CD4-positive, alpha-beta T cell treated with Interferon gamma for 1 hour (primary cell): ENCODE measurements around the gene SEMA3D.

Source experiments
- DNase-seq: peaks from one replicate; pipeline ENCODE4 v3.0.0-alpha.2; 2020

SEMA3D gene

DNA sequence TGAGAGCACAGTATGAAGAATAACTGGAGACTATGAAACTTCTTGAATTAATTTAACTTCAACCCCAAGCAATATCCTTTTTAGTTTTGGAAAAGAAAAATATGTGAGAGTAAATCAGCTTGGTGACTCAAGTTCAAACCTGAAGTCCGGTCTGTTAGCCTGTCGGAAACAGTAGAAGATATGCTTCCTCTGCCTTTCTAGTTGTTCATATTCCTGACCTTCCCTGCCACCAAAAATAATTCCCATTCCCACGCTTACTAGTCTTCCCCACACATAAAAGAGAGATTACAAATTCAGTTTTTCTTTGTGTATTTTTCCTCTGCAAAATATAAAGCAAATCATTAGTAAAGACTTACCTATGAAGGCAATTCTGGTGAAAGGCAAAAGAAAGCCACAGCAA lies 3.6 kb downstream of the SEMA3D start:
- DNase-seq: no peak

DNA sequence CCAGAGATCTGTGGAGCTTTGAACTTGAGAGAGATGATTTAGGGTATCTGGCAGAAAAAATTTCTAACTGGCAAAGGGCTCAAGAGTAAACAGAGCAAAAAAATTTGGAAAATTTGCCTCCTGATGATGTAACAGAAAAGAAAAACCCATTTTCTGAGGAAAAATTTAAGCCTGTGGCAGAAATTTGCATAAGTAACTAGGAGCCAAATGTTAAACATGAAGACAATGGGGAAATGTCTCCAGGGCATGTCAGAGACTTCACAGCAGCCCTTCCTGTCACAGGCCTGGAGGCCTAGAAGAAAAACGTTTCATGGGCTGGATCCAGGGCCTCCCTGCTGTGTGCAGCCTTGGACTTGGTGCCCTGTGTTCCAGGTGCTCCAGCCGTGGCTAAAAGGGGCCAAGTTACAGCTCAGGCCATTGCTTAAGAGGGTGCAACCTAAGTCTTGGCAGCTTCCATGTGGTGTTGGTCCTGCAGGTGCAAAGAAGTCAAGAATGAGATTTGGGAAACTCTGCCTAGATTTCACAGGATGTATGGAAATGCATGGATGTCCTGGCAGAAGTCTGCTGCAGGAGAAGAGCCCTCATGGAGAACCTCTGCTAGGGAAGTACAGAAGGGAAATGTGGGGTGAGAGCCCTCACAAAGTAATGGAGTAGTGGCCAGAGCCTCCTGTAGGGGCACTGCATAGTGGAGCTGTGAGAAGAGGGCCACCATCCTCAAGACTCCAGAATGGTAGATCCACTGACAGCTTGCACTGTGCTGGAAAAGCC lies 8.1 kb downstream of the SEMA3D start:
- no peak for DNase-seq

DNA sequence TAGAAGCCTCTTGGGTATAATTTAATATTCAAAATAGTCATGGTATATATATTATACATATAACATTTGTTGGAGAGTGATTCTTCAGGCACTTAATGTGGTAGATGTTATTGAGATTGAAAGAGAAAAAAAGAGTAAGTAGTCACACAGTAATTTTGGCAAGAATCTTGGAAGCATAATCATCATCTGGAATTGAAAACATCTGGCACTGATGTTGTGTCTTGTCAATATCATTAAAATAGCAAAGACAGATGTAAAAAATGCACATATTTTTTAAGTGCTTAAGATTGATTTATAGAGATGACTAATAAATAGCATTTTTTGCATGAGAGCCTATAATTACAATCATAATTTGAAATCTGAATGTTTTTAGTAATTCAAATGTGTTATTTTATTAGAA lies 9.5 kb downstream of the SEMA3D start:
- no peak for DNase-seq

DNA sequence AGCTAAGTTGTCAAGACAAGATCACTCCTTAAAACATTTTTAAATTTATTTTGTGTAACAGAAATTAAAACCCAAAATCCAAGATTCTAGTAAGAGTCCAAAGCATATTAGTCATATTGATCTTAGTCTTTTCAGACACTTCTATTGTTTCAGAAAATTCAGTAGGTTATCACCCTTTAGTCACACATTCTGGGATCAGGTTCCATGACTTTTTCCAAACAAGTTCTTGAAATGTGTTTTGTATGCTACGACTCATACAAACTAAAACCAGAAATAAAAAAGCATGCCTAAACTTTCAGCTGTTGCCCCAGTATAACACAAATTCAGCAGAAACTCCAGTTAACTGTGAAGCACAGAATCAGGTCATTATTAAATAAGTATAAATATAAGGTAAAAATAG lies 10.7 kb downstream of the SEMA3D start:
- DNase-seq: no peak

DNA sequence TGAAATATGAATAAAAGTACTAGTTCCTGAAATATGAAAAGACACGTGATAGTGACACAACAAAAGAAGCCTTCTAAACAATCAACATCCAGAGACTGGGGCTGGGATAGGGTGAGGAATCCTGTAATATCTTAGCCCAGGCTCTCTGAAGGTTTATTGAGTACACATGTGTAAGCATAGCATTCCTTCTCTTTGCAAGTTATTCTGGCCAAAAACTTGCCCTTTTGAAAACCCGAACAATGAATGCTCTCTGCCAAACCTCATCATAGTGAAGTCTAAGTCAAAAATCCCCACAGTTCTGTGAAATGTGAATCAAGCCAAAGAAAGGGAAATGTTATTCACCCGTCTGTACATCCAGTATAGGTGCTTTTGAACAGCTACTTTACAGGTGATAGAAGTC lies 11.6 kb downstream of the SEMA3D start:
- DNase-seq: no peak

DNA sequence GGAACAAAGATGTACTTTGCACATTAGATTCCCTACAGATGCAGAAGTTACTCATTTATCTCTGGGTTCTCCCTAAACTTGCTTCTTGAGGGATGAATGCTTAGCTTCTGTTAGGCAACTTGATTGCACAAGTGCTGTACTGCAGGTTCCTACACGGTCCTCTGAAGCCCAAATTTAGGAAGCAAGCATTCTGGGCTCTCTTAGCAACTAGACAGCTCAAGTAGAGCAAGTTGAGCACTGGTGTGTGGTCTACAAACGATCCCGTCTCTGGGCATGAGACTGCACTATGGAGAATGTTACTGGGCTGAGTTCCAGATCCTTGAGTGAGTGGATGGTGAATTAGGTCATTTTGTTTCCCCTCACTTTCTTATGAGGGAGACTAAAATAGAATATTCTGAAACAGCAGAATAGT lies 14.3 kb downstream of the SEMA3D start:
- no peak for DNase-seq

DNA sequence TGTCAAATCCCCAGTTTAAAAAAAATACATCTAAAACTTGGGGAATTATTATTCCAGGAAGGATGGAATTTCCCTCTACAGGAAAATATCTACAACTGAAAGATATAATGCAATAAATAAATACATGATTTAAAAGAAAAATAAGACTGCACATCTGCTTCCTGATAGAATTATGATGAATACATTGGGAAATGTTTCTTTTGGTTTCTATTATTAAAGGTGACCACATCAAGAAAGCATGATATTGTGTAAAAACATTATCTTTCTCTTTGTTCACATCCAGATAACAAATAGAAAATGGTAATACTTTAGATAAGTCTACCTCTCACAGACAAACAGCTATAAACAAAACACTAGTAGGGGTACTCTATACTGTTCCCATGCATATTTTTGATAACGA lies 19.2 kb downstream of the SEMA3D start:
- no peak for DNase-seq

DNA sequence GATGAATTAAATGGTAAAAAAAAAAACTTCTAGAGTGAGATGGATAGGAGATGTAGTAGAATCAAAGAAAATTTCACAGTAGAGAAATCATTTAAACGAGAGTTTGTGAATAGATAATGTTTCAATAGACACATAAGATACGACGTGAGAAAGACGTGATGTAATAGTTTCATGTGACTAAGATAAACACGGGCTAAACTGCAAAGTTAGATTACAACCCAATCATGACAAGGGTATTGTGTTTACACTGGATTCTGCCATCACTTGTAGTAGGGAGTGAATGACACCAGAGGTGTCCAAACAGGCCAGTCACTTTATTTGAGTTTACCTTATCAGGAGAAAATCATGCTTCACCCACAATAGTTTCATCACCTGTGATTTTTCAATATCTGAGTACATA lies 21.6 kb downstream of the SEMA3D start:
- DNase-seq: no peak

DNA sequence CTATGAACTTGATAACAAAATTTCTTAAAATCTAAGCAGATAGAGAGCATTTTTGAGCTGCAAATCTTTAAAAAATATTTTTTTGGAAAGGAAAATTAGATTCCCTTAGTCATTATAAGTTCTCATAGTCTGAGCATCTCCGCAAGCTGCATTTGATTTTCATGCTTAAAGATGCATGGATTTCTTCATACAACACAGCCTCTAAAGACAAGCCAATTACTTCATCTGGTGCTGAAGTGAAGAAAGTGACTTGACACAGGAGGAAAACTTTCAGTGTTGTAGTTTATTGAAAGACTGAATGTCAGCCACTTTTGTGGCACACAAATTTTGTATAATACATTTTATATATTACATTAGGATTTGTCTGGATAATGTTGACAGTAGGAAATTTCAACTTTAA lies 22.5 kb downstream of the SEMA3D start:
- no peak for DNase-seq

DNA sequence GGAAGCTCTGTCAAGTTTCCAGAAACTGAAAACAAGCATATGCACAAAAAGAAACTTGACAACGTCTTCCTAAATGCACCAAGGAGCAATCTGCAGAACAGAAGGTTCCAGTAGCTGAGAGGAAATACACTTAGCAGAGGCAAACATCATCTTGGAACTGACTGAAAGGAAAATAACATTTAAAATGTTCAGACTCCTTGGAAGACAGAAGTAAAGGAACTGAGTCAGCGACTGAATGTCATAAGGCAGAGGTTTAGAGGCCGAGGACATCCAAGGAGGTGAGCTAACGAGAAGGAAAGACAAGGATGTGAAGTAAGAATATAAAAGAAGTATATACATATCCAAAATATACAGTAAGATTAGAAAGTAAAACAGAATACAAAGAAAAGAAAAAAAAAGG lies 24.1 kb downstream of the SEMA3D start:
- no peak for DNase-seq

DNA sequence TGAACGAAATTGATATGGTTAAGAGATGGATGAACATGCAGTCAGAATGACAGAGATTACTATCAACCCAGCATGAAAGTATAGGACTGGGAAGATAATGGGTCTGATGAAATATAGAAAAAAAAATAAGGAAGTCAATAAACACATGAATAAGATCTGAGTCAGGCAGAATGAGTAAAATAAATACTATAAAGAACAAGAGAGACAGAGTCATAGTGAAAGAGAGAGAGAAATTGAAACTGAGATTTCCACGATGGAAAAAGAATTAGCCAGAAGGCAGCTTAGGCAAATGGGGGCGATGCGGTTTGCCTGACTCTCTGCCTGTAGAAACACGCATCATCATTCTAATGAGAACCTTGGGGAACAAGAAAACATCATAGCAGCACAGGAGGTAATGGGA lies 26.6 kb downstream of the SEMA3D start:
- no peak for DNase-seq

DNA sequence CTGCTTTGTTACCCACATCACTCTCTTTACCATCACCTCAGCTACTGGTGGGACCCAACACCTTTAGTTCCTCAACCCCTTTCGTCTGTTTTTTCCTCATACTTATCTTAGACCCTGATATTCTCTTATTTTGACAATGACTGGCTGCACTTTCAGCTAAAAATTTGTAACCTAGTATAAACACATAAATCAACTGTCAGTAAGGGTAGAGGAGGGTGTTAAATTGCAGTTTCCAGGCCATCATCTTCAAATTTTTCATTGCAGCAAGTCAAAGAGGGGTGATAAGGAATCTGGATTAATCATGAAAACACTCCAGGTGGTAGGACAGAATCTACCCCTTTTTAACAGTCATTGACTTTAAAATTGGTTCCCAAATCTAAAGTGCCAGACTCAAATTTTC lies 27.9 kb downstream of the SEMA3D start:
- no peak for DNase-seq

DNA sequence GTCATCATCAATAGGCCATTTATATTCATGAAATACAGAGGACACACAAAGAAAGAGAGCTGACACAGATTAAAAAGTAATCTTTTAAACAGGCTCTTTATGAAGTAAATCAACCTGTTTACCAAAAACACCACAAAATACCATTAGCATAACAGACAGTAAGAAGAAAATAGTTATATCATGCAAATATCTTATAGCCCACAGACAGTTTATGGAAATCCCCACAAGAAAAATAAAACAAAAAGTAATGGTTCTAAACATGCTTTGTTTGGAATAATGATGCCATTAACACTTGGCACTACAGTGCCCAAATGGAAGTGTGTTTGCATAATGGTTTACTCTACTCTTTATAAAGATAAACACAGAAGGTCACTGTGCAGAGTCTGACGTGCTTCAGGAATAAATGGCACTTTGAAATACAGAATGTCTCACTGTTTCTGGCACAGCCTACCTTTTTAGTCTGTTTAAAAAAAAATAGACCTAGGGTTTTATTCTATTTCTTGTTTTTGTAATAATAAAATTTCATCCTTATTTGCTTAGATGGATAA lies 30.1 kb downstream of the SEMA3D start:
- DNase-seq: no peak

DNA sequence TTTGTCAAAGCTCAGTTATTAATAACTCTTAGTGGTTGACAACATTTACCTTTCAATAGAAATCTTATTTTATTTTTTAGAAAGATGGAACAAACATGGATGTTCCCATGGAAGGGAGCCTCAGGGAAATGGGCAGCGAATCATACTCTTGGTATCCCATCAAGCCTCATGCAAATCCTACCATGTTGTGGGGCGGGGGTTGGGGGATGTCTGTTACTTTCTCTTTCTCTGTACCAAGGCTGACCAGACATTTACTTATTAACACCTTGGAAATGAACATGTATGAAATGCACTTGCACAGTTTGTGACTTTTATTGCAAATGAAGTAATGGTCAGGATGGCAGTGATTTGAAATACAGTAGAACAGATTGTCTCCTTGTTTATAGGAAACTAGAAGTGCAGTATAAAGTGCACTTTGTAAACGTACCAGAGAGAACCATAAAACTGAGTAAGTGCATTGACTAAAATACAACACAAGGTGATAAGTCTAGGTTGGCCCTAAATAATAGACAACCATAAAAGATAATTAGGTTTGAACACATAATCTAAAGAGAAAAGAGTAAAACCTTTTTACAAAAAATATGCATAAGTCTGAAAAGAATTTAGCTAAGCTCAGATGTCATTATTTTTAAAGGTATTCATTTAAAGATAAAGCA lies 32.4 kb downstream of the SEMA3D start:
- DNase-seq: no peak

DNA sequence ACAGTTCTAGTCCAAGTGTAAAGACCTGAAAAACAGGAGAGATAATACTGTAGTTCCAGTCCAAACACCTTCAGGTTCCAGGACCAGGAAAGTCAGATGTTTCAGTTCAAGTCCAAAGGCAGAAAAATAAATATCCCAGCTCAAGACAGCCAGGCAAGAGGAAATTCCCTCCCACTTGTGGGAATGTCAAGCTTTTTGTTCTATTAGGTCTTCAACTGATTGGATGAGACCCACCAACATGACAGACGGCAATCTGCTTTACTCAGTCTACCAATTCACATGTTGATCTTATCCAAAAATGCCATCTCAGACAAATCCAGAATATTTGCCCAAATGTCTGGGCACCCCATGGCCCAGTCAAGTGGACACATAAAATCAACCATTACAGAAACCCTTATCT lies 33.1 kb downstream of the SEMA3D start:
- no peak for DNase-seq

DNA sequence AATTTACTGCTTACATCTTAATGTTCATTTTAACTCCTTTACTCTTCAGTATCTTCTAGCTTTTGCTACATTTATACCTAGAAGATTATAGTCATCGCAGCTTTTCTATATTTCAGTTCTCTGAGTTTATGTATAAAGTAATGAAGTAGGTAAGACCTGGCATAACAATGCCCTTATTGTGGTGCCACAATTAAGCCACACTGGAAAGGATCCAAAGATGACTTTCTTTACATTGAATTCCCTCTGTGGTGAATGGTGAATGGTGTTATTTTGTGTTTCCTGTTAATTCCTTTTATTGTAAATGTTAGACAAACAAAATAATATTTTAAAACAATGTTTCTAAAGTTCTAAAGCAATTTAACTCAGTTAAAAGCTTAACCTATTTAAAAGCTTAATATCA lies 36.2 kb downstream of the SEMA3D start:
- DNase-seq: no peak

DNA sequence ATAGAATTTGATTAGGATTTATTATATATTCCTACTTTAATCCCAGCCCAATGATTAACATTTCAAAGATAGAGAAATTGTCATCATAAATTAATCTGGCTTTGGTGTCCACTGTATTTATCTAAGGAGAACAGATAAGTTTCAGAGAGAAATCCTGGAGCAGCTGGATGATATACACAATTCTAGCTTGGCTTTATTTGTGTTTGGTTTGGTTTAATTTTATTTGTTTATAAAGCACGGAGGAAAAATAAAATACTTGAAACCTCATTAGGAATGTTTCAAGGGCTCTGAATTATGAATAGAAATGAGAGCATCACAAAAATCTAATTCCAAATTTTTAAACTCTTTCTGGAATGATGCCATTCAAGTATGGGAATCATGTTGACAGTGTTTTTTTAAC lies 42.1 kb downstream of the SEMA3D start:
- DNase-seq: no peak

DNA sequence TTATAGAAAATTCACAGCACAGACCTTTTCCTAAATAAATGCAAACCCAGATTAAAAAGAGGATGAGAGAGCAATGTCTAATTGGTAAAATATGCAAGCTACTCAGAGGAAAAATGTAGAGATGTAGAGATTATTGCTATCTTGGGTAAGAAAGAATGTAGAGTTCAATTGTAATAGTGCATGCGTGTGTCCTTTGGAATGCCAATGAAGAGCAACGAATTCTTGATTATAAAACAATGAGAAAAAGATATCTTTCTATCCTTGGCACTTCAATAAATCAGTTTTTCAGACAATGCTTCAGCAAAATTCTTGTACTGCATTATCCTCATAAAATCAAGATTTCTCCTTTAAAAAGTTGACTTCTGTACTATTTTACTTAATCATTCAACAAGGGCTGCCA lies 50.9 kb downstream of the SEMA3D start:
- no peak for DNase-seq

DNA sequence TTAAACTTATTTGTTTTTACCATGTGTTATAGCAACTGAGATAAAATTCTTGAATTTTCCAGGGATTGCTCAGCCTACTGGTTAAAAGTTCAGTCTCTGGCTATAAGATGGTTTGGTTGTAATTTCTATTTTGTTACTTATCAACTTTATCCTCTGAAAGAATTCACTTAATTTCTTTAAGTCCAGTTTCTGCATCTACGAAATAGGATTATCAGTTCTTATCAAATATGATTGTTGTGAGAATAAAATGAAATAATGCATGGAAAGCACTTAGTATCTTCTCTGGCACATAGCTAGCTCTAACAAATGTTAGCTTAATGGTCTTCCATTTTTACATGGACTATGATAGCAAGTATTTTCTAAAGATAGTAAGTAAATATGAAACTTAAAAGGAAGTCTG lies 53.3 kb downstream of the SEMA3D start:
- no peak for DNase-seq

DNA sequence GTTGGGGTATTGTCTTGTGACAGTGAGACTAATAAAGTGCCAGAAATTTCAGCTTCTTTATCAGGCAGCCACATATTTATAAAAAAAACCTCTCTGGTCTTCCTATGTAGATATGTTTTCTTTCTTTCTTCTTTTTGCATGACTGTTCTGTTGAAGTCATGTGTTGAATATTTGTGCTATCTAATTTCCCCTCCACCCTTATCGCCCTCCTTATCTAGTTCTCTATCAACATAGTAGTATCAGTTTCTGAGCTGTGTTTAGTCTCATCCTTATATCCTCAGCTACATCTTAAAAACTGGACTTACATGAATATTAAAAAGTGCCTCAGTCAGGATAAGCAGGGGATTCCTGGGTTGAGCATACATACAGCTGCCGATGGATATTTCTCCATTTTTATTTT lies 53.9 kb downstream of the SEMA3D start:
- DNase-seq: no peak

DNA sequence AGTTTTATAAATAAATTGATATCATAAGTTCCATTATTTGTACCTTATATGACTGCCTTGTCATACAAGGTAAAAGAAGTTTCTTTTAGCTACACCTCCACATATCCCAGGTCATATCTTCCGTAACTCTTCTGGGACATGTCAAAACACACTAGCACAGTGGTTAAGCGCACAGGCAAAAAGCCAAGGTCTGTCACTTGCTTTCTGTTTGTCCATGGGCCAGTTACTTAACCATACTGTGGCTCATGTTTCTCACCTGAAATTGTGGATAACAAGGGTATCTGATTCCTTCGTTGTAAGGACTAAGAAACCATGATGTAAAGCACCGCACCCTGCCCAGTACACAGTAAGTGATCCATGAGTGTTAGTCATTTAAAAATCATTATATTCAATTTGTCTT lies 56.2 kb downstream of the SEMA3D start:
- DNase-seq: no peak

DNA sequence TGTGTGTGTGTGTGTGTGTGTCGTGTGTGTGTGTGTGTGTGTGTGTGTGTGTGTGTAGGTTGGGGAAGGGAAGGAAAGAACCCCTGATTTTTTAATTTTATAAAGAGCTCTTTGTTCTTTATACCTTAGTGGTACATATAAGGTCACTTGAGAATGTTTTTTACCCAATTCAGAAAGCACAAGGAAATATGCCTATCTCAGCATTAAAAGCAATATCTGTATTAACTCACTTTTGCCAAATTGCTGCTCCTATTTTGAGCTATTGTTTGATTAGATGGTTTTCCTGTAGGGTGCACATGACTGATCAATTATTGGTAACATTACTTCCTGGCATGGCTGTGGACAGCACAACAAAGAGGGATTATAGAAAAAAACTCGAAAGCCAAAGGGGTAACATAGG lies 60.5 kb downstream of the SEMA3D start:
- no peak for DNase-seq

DNA sequence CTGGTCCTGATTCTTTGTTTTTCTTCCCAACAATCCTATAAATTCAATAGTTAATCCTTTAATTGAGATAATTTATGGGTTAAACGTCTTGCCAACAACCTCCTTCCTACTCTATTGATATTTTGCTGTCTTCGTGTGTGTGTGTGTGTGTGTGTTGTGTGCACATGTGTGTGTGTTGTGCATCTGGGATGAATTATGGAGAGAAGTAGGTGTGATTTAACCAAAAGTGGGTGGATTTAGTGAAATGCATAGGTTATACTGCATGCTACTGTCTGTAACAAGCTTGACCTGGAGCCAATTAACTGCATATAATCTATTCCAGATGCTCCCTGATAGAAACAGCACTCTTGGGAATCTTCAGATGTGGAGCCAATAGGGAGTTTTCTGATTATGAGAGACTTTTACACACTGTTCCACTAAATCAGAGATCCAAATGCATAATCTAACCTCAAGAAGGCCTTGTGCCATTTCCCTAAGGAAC lies 61.2 kb downstream of the SEMA3D start:
- no peak for DNase-seq

DNA sequence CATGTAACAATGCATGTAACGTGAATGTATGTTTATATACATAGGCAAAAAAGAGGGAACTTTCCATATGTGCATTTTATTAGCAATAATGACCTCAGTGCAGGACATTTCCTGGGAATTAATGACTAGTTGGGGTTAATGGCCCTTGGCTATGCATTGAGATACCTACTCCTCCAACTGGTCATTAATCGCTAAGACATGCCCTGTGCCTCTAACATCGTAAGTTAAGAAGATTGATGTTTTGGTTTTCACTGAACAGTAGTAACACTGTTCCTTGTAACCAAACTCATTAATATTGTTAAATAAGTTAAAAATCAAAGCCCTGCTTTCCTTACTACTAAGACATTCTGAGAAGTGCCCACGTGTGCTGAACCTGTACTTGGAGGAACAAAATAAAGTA lies 61.7 kb downstream of the SEMA3D start:
- no peak for DNase-seq

DNA sequence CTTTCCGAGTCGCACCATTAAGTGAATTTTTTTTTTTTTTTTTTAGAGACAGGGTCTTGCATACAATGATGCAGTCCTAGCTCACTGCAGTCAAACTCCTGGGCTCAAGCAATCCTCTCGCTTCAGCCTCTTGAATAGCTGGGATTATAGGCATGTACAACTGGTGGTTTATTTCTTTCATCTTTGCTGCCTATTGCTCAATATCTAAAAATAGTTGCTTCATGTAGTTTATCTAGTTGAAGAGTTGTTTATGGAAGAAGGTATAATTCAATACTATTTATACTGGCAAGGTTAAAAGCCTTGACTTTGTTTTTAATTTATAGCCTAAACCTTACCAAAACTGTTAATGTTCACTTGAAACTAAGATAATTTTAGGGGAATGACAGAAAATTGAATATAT lies 66.9 kb downstream of the SEMA3D start:
- no peak for DNase-seq
